ENCODE measurements around the gene ISL2. TPM values are rescaled to one million over a fixed set of nuclear protein-coding genes. Genes with fewer than 3 reads are reported as not detected.
A peak's percentile ranks its signal among the peaks of the same experiment; 100 is the strongest.
"Not testable (repeated sequence)": the region's sequence is repeated elsewhere in the genome, so short reads cannot be mapped to it uniquely, and the experiment has no call there.

Gene ISL2
- total RNA-seq: under 1 TPM in 1 of 2 experiments, not detected in 1; 0.22 TPM

- intact Hi-C loops (cut with micrococcal nuclease): no loop called here
- Mint-ChIP-seq H3K4me3 (peak within 1 kb of the TSS; percentile 66), H3K36me3 (ENCODE audit: low read depth) (no peaks in the 10 kb centered on the region), H3K9me3 (no peaks in the 10 kb centered on the region), H3K27ac (peak within 1 kb of the TSS; percentile 14), H3K4me1 (ENCODE audit: low read depth) (peaks cover 42% of the 10 kb centered on the region), H3K27me3 (peaks cover 71% of the 10 kb centered on the region)
- ATAC-seq (peak; percentile 61), DNase-seq (peak; percentile 85)
- ChIA-PET CTCF (interaction anchor here (1.2 to 1.7 kb wide), 3 partner anchors 8 to 146 kb away, joined by 3 to 4 read pairs (median 4); no protein-coding TSS in a partner anchor), POLR2A (interaction anchor here (0.6 to 1.1 kb wide), 3 partner anchors 9 to 1053 kb away, joined by 3 to 4 read pairs (median 4); no protein-coding TSS in a partner anchor)
- no peak for TF ChIP-seq CTCF (IDR thresholded peaks at IDR 0.05)
Observed at GRCh38 chr15:76336254-76337058, at the start of gene ISL2. Gene ISL2, plus strand, starts transcription at chr15:76336773. Its CDS starts 111 bp downstream, at chr15:76336884.

GRCh38 chr15:76289582-76289981 is 47.0 kb upstream of the ISL2 start:
- no peaks in the 10 kb centered on the region for H3K9me3 Mint-ChIP-seq
- no peak overlapping the region for H3K27ac Mint-ChIP-seq
- DNase-seq (no peak), ATAC-seq (no peak)
- no peaks in the 10 kb centered on the region for H3K27me3 Mint-ChIP-seq
- H3K4me3 Mint-ChIP-seq: no peak overlapping the region
- POLR2A ChIA-PET: no interaction called here
- intact Hi-C loops (cut with micrococcal nuclease): no loop called here
- H3K36me3 Mint-ChIP-seq (ENCODE audit: low read depth): peaks cover 30% of the 10 kb centered on the region
- CTCF ChIA-PET: interaction anchor here (0.8 kb wide), 1 partner anchor 17 kb away, joined by 3 read pairs; no protein-coding TSS in a partner anchor
- peaks cover 28% of the 10 kb centered on the region for H3K4me1 Mint-ChIP-seq (ENCODE audit: low read depth)
- TF ChIP-seq CTCF (IDR thresholded peaks at IDR 0.05): no peak

- Mint-ChIP-seq H3K4me3 (no peak overlapping the region), H3K9me3 (no peaks in the 10 kb centered on the region), H3K4me1 (ENCODE audit: low read depth) (peaks cover 18% of the 10 kb centered on the region), H3K27ac (peak overlapping the region; percentile 52), H3K36me3 (ENCODE audit: low read depth) (peaks cover 19% of the 10 kb centered on the region), H3K27me3 (no peaks in the 10 kb centered on the region)
- ATAC-seq (peak; percentile 78), DNase-seq (no peak)
- CTCF ChIA-PET: interaction anchor here (0.8 kb wide), 1 partner anchor 154 kb away, joined by 3 read pairs; no protein-coding TSS in a partner anchor
- POLR2A ChIA-PET: interaction anchor here (0.9 to 1.2 kb wide), 2 partner anchors 14 to 47 kb away, joined by 3 read pairs; no protein-coding TSS in a partner anchor
- intact Hi-C loops (cut with micrococcal nuclease): no loop called here
- no peak for TF ChIP-seq CTCF (IDR thresholded peaks at IDR 0.05)
Observed at GRCh38 chr15:76293361-76293760, 43.2 kb upstream of the ISL2 start.

GRCh38 chr15:76294463-76294862 is 42.1 kb upstream of the ISL2 start:
- H3K4me3 Mint-ChIP-seq; intact Hi-C loops (cut with micrococcal nuclease); H3K27me3 Mint-ChIP-seq; H3K9me3 Mint-ChIP-seq; H3K27ac Mint-ChIP-seq; DNase-seq; ATAC-seq: not testable (repeated sequence)
- peaks cover 21% of the 10 kb centered on the region for H3K4me1 Mint-ChIP-seq (ENCODE audit: low read depth)
- H3K36me3 Mint-ChIP-seq (ENCODE audit: low read depth): peaks cover 19% of the 10 kb centered on the region
- POLR2A ChIA-PET: interaction anchor here (1.2 to 1.8 kb wide), 2 partner anchors 15 to 16 kb away, joined by 3 to 5 read pairs; no protein-coding TSS in a partner anchor
- CTCF ChIA-PET: interaction anchor here (1.0 kb wide), 1 partner anchor 146 kb away, joined by 3 read pairs; no protein-coding TSS in a partner anchor

GRCh38 chr15:76296849-76297248 is 39.7 kb upstream of the ISL2 start:
- H3K9me3 Mint-ChIP-seq: no peaks in the 10 kb centered on the region

GRCh38 chr15:76297951-76298350 is 38.6 kb upstream of the ISL2 start:
- H3K4me1 Mint-ChIP-seq (ENCODE audit: low read depth): peaks cover 22% of the 10 kb centered on the region
- ChIA-PET CTCF (interaction anchor here (1.2 kb wide), 1 partner anchor 11 kb away, joined by 3 read pairs; no protein-coding TSS in a partner anchor), POLR2A (interaction anchor here (0.6 kb wide), 1 partner anchor 12 kb away, joined by 4 read pairs; no protein-coding TSS in a partner anchor)
- H3K4me3 Mint-ChIP-seq; H3K36me3 Mint-ChIP-seq (ENCODE audit: low read depth); H3K9me3 Mint-ChIP-seq; intact Hi-C loops (cut with micrococcal nuclease); H3K27ac Mint-ChIP-seq; ATAC-seq; H3K27me3 Mint-ChIP-seq; DNase-seq: not testable (repeated sequence)

More at GRCh38 chr15:76296849-76297248, 39.7 kb upstream of the ISL2 start:
- Mint-ChIP-seq H3K4me3 (no peak overlapping the region), H3K27ac (no peak overlapping the region), H3K36me3 (ENCODE audit: low read depth) (peaks cover 11% of the 10 kb centered on the region), H3K27me3 (no peaks in the 10 kb centered on the region), H3K4me1 (ENCODE audit: low read depth) (peaks cover 24% of the 10 kb centered on the region)
- ATAC-seq (no peak), DNase-seq (no peak)
- intact Hi-C loops (cut with micrococcal nuclease): no loop called here
- no peak for TF ChIP-seq CTCF (IDR thresholded peaks at IDR 0.05)
- CTCF ChIA-PET: interaction anchor here (1.0 to 2.6 kb wide), 2 partner anchors 9 to 11 kb away, joined by 3 to 5 read pairs; no protein-coding TSS in a partner anchor
- POLR2A ChIA-PET: interaction anchor here (0.7 kb wide), 1 partner anchor 60 kb away, joined by 3 read pairs; no protein-coding TSS in a partner anchor
